GM12891 (cell line): Measurements from ENCODE around the gene FOLH1.
"Not testable (repeated sequence)": the region's sequence is repeated elsewhere in the genome, so short reads cannot be mapped to it uniquely, and the experiment has no call there.

Experiments
- PAX5 ChIP-seq: IDR thresholded peaks from 2 replicates; pipeline ENCODE4 v1.6.1; 2011; ENCODE audit warnings: low read length, moderate library complexity, mild to moderate bottlenecking; ENCODE audit not compliant: insufficient read depth, severe bottlenecking
- POLR2A ChIP-seq: IDR thresholded peaks from 2 replicates; pipeline ENCODE4 v1.6.1; 2011; ENCODE audit warnings: low read depth, low read length, control low read depth
- POLR2AphosphoS5 ChIP-seq: IDR thresholded peaks from 2 replicates; pipeline ENCODE4 v1.6.1; 2011; ENCODE audit warnings: low read depth, low read length, control low read depth
- SPI1 ChIP-seq: IDR thresholded peaks from 2 replicates; pipeline ENCODE4 v1.6.1; 2011; ENCODE audit warnings: low read depth, low read length, control low read depth
- TAF1 ChIP-seq: IDR thresholded peaks from 2 replicates; pipeline ENCODE4 v1.6.1; 2011; ENCODE audit warnings: low read depth, low read length, control low read depth

DNA sequence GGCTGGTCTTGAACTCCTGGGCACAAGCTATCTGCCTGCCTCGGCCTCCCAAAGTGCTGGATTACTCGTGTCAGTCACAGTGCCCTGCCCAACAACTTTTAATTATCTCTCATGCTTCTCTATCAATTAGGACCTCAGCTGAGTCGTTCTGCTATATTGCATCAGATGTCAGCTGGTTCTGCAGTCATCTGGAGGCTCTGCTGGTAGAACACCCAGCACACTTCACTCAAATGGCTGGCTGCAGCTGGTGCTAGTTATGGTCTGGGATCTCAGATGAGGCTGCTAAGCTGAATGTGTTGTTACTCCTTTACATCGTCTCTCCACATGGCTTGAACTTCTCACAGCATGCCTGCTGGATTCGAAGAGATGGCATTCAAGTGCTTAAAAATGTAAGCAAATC is 42.8 kb upstream of the FOLH1 start:
- TF ChIP-seq POLR2AphosphoS5, POLR2A, TAF1, SPI1, PAX5: not testable (repeated sequence)
